Suprapubic skin (tissue), 4 donors: Measurements from ENCODE around the gene IFTAP. TPM values are rescaled to one million over a fixed set of nuclear protein-coding genes. Genes with fewer than 3 reads are reported as not detected.

ENCODE experiments used
- DNase-seq, 2 donors: peaks; one replicate each; pipeline ENCODE4 v3.0.0-alpha.2; 2019; ENCODE audit warnings: low spot score in 2 of 2
- H3K27ac ChIP-seq: fragments of 200-600 bp; sonication (generic); one replicate; pipeline ENCODE4 v1.5.1; 2019
- H3K27me3 ChIP-seq: fragments of 200-600 bp; sonication (generic); one replicate; pipeline ENCODE4 v1.5.1; 2019
- H3K36me3 ChIP-seq: fragments of 200-600 bp; sonication (generic); one replicate; pipeline ENCODE4 v1.5.1; 2019
- H3K4me1 ChIP-seq: fragments of 200-600 bp; sonication (generic); one replicate; pipeline ENCODE4 v1.5.1; 2019
- H3K4me3 ChIP-seq: fragments of 200-600 bp; sonication (generic); one replicate; pipeline ENCODE4 v1.5.1; 2019; ENCODE audit warnings: mild to moderate bottlenecking
- H3K9me3 ChIP-seq: fragments of 200-600 bp; sonication (generic); one replicate; pipeline ENCODE4 v1.5.1; 2019
- CTCF ChIP-seq, 2 donors: fragments of 200-600 bp in 1 of 2; fragments of 450-650 bp in 1 of 2; sonication (generic) in 1 of 2; IDR thresholded peaks; one replicate each; pipeline ENCODE4 v1.5.1; 2016 to 2019; ENCODE audit warnings: antibody characterized with exemption in 2 of 2, mild to moderate bottlenecking in 1 of 2, moderate library complexity in 1 of 2
- EP300 ChIP-seq: sonication (generic); formaldehyde crosslinking; IDR thresholded peaks from one replicate; pipeline ENCODE4 v1.6.1; 2017; ENCODE audit warnings: antibody characterized with exemption
- POLR2A ChIP-seq, 2 donors: fragments of 450-650 bp; IDR thresholded peaks; one replicate each; pipeline ENCODE4 v1.6.1; 2017; ENCODE audit warnings: antibody characterized with exemption in 2 of 2, mild to moderate bottlenecking in 2 of 2, moderate library complexity in 2 of 2
- POLR2AphosphoS5 ChIP-seq, 3 donors: sonication (generic); formaldehyde crosslinking; IDR thresholded peaks; one replicate each; pipeline ENCODE4 v1.6.1; 2017; ENCODE audit warnings: antibody characterized with exemption in 3 of 3
- WGBS: methylation state at CpG from one replicate; pipeline ENCODE4 v1.1.5; 2018; 5-methylcytosine and 5-hydroxymethylcytosine counted together
- total RNA-seq, 4 donors: library from RNA; depleted of rRNA; stranded (reverse); fragments of >200 nt; gene quantifications; one replicate each; pipeline ENCODE4 v1.1.0, GENCODE V29; 2016

Gene IFTAP
- total RNA-seq, 4 donors from 2014 or later: 6.6 to 17.8 (median 8.8) TPM

DNA sequence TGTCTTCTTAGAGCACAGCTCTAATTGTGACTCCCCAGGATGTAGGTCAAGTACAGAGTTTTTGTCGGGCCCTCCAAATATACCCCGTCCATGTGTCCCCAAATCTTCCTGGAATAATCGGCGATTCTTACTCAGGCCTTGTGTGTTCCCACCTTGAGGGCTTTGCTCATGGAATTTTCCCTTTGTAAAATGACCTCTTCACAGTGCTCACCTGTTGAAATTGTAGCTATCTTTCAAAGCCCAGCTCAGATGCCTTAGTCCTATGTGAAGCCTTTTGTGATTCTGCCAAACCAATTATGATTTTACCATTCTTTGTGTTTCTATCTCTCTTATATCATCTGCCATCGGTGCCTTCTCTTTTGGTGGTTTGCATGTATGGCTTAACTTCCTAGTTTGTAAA is 33.8 kb downstream of the IFTAP start:
- Histone ChIP-seq H3K4me3 (no peak overlapping the region), H3K36me3 (no peaks in the 10 kb centered on the region), H3K27me3 (no peaks in the 10 kb centered on the region), H3K27ac (no peak overlapping the region), H3K9me3 (no peaks in the 10 kb centered on the region), H3K4me1 (peaks cover 4% of the 10 kb centered on the region)
- no peak for DNase-seq
- 94% methylated on average over 5 of the region's 5 CpGs for WGBS
- TF ChIP-seq CTCF (IDR thresholded peaks at IDR 0.05): no peak
- no peak for TF ChIP-seq POLR2A (IDR thresholded peaks at IDR 0.05)
- no peak for TF ChIP-seq POLR2AphosphoS5 (IDR thresholded peaks at IDR 0.05)
- no peak for TF ChIP-seq EP300

DNA sequence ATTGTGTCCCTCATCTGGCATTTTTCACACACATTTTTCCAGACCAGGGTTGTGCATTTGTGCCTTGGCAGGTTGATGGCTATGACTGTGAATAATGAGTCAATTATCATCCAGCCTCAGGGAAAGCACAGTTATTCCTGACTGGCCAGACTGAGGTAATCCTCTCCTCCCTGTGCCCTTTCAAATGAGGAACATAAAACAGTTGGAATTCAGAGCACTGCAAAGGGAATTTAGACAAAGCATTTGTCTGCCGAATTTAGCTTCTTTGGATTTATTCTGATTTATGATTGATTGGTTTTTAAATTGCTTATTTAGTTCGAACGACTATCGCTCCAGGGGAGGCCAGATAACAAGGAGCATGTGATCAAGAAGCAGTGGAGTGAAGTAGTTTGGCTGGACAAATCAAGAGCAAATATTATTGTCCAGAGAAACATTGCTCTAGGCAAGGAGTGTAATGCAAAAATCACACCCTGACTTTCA is 34.5 kb downstream of the IFTAP start:
- WGBS: 64% methylated on average over 4 of the region's 4 CpGs
- DNase-seq: no peak

DNA sequence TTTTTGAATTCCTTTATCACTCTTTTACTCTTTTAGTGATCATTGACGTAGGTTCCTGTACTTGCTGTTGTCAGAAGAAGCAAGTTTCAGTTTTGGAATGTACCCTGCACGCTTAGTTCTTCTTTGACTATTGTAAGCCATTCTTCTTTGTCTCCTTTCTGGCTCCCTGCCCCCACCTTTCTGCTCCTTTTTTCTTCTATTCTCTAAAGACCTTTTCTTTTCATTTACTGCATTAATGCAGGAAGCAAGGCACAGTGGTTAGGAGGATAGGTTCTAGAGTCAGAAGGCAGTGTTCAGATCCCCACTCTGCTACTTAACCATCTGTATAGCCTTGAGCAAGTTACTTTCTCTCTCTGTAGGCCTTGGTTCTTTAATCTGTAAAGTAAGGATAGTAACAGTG is 37.5 kb downstream of the IFTAP start:
- Histone ChIP-seq H3K4me3 (no peak overlapping the region), H3K36me3 (peaks cover 8% of the 10 kb centered on the region), H3K4me1 (peaks cover 4% of the 10 kb centered on the region), H3K27ac (no peak overlapping the region), H3K9me3 (no peaks in the 10 kb centered on the region), H3K27me3 (no peaks in the 10 kb centered on the region)
- DNase-seq: no peak
- no peak for TF ChIP-seq POLR2AphosphoS5 (IDR thresholded peaks at IDR 0.05)
- TF ChIP-seq CTCF (IDR thresholded peaks at IDR 0.05): no peak
- TF ChIP-seq POLR2A (IDR thresholded peaks at IDR 0.05): no peak
- no peak for TF ChIP-seq EP300
- 88% methylated on average over 2 of the region's 2 CpGs for WGBS

More for the DNA sequence above, 34.5 kb downstream of the IFTAP start:
- Histone ChIP-seq H3K4me3 (no peak overlapping the region), H3K9me3 (no peaks in the 10 kb centered on the region), H3K27ac (no peak overlapping the region), H3K36me3 (no peaks in the 10 kb centered on the region), H3K4me1 (peaks cover 4% of the 10 kb centered on the region), H3K27me3 (no peaks in the 10 kb centered on the region)
- TF ChIP-seq POLR2AphosphoS5 (IDR thresholded peaks at IDR 0.05): no peak
- TF ChIP-seq CTCF (IDR thresholded peaks at IDR 0.05): no peak
- TF ChIP-seq POLR2A (IDR thresholded peaks at IDR 0.05): no peak
- TF ChIP-seq EP300: no peak

GRCh38 chr11:36635066-36635862 is 41.0 kb downstream of the IFTAP start:
- no peak for TF ChIP-seq CTCF (IDR thresholded peaks at IDR 0.05)
- TF ChIP-seq POLR2AphosphoS5 (IDR thresholded peaks at IDR 0.05): no peak
- no peak for TF ChIP-seq EP300
- no peak for TF ChIP-seq POLR2A (IDR thresholded peaks at IDR 0.05)
- H3K27ac ChIP-seq: no peak overlapping the region
- peaks cover 8% of the 10 kb centered on the region for H3K36me3 ChIP-seq
- 79% methylated on average over 4 of the region's 4 CpGs for WGBS
- DNase-seq: no peak
- no peaks in the 10 kb centered on the region for H3K9me3 ChIP-seq
- no peak overlapping the region for H3K4me3 ChIP-seq
- H3K4me1 ChIP-seq: no peaks in the 10 kb centered on the region
- no peaks in the 10 kb centered on the region for H3K27me3 ChIP-seq

DNA sequence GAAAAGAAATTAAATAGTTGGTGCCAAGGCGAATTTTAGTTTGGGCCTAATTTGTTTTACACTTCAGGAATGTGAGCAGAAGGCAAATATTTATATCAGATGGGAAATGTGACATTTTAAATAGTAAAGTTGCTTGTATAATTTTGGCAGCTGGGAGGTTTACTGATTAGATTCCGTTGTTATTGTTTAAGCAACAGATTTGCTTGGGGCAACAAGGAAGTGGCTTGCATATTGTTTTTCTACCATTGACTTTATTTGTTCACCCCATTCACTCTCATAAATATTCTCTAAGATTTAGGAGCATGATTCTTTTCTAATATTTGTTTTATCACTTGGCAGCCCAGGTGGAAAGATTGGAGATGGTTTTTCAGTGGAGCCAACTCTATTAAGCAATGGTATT is 44.3 kb downstream of the IFTAP start:
- H3K4me1 ChIP-seq: no peaks in the 10 kb centered on the region
- no peak overlapping the region for H3K4me3 ChIP-seq
- H3K27me3 ChIP-seq: no peaks in the 10 kb centered on the region
- no peak for DNase-seq
- H3K36me3 ChIP-seq: peaks cover 8% of the 10 kb centered on the region
- WGBS: 65% methylated on average over 2 of the region's 2 CpGs
- H3K27ac ChIP-seq: no peak overlapping the region
- TF ChIP-seq CTCF (IDR thresholded peaks at IDR 0.05): no peak
- no peak for TF ChIP-seq EP300
- TF ChIP-seq POLR2AphosphoS5 (IDR thresholded peaks at IDR 0.05): no peak
- no peak for TF ChIP-seq POLR2A (IDR thresholded peaks at IDR 0.05)
- H3K9me3 ChIP-seq: no peaks in the 10 kb centered on the region
